DND-41 (cell line): Measurements from ENCODE around the gene FAM163B.

Experiments used
- ATAC-seq: fragments of 200-7000 bp; cut with Tn5 transposase; 3 replicates; pipeline ENCODE4 v1.9.1; 2021; ENCODE audit warnings: low read depth; ENCODE audit not compliant: insufficient read depth
- DNase-seq: peaks from one replicate; pipeline ENCODE4 v3.0.0-alpha.2; 2020
- H2AFZ ChIP-seq: 2 replicates; pipeline ENCODE4 v1.6.0; 2012; ENCODE audit warnings: low read depth, low read length
- H3K27ac ChIP-seq: 2 replicates; pipeline ENCODE4 v1.5.1; 2012; ENCODE audit warnings: low read length, inconsistent platforms
- H3K27me3 ChIP-seq: fragments of 200-600 bp; sonication (generic); 2 replicates; pipeline ENCODE4 v1.6.0; 2012; ENCODE audit warnings: low read length, mild to moderate bottlenecking, inconsistent platforms; ENCODE audit not compliant: insufficient read depth, poor library complexity
- H3K36me3 ChIP-seq: 2 replicates; pipeline ENCODE4 v1.5.1; 2012; ENCODE audit warnings: low read length, inconsistent platforms; ENCODE audit not compliant: insufficient read depth
- H3K4me1 ChIP-seq: 2 replicates; pipeline ENCODE4 v1.5.1; 2012; ENCODE audit warnings: mild to moderate bottlenecking, low read length; ENCODE audit not compliant: insufficient read depth
- H3K4me2 ChIP-seq: 2 replicates; pipeline ENCODE4 v1.6.0; 2012; ENCODE audit warnings: mild to moderate bottlenecking, moderate library complexity, low read length, inconsistent platforms; ENCODE audit not compliant: insufficient read depth
- H3K4me3 ChIP-seq, 2 experiments: fragments of 200-600 bp in 1 of 2; shearing (Covaris generic) in 1 of 2; 2 replicates each; pipeline ENCODE4 v1.5.1; 2012 to 2016; ENCODE audit warnings: inconsistent platforms in 2 of 2, low read length in 2 of 2, mild to moderate bottlenecking in 2 of 2, low read depth in 1 of 2, moderate library complexity in 1 of 2
- H3K79me2 ChIP-seq: 2 replicates; pipeline ENCODE4 v1.6.0; 2012; ENCODE audit warnings: low read length, inconsistent platforms; ENCODE audit not compliant: insufficient read depth
- H3K9ac ChIP-seq: 2 replicates; pipeline ENCODE4 v1.6.0; 2012; ENCODE audit warnings: low read depth, mild to moderate bottlenecking, inconsistent platforms, low read length, moderate library complexity
- H3K9me3 ChIP-seq: 2 replicates; pipeline ENCODE4 v1.5.1; 2012; ENCODE audit warnings: low read length, moderate library complexity, mild to moderate bottlenecking, inconsistent platforms; ENCODE audit not compliant: insufficient read depth, severe bottlenecking
- H4K20me1 ChIP-seq: 2 replicates; pipeline ENCODE4 v1.6.0; 2012; ENCODE audit warnings: low read length; ENCODE audit not compliant: insufficient read depth
- CTCF ChIP-seq: IDR thresholded peaks from 2 replicates; pipeline ENCODE4 v1.5.1; 2012; ENCODE audit warnings: borderline replicate concordance, low read length, moderate library complexity, mild to moderate bottlenecking; ENCODE audit not compliant: poor library complexity, severe bottlenecking; ENCODE audit errors: extremely low read depth
- EZH2 ChIP-seq: IDR thresholded peaks from 3 replicates; pipeline ENCODE4 v1.6.1; 2012; ENCODE audit warnings: borderline replicate concordance, low read depth, mild to moderate bottlenecking, moderate library complexity, low read length, inconsistent platforms; ENCODE audit not compliant: severe bottlenecking

Gene FAM163B

GRCh38 chr9:133528876-133529241 is 80.3 kb downstream of the FAM163B start:
- Histone ChIP-seq H3K4me1 (0 out of 2 replicates have a peak, but pooled peaks cover under 1% of the 10 kb centered on the region), H3K27me3 (peaks cover 27% of the 10 kb centered on the region), H3K4me3 (no peak overlapping the region), H3K9me3 (no peaks in the 10 kb centered on the region), H3K79me2 (no peaks in the 10 kb centered on the region), H3K9ac (no peak overlapping the region), H4K20me1 (peaks cover 4% of the 10 kb centered on the region; the same call in 1 of the 2 replicates), H3K27ac (no peak overlapping the region), H3K4me2 (no peak overlapping the region), H2AFZ (no peak overlapping the region), H3K36me3 (no peaks in the 10 kb centered on the region)
- no peak for ATAC-seq
- TF ChIP-seq CTCF, result no peak
- TF ChIP-seq EZH2, result no peak
- DNase-seq, result no peak

- no peak overlapping the region for H3K4me2 ChIP-seq
- no peak overlapping the region for H3K4me3 ChIP-seq
- H2AFZ ChIP-seq, result no peak overlapping the region
Measured at GRCh38 chr9:133528001-133528875, 81.0 kb downstream of the FAM163B start.

GRCh38 chr9:133527444-133527920 is 81.7 kb downstream of the FAM163B start:
- Histone ChIP-seq H3K27me3 (peaks cover 17% of the 10 kb centered on the region), H3K27ac (no peak overlapping the region), H2AFZ (no peak overlapping the region), H3K36me3 (no peaks in the 10 kb centered on the region), H3K4me1 (no peaks in the 10 kb centered on the region), H3K4me3 (no peak overlapping the region), H3K4me2 (no peak overlapping the region), H3K9ac (no peak overlapping the region), H3K79me2 (no peaks in the 10 kb centered on the region), H3K9me3 (no peaks in the 10 kb centered on the region), H4K20me1 (0 out of 2 replicates have a peak, but pooled peaks cover 4% of the 10 kb centered on the region)
- TF ChIP-seq EZH2 (no peak), CTCF (no peak)
- ATAC-seq (no peak), DNase-seq (no peak)

More at GRCh38 chr9:133528001-133528875, 81.0 kb downstream of the FAM163B start:
- Histone ChIP-seq H3K4me1 (no peaks in the 10 kb centered on the region), H3K27ac (no peak overlapping the region), H3K27me3 (peaks cover 21% of the 10 kb centered on the region), H3K36me3 (no peaks in the 10 kb centered on the region), H3K9ac (no peak overlapping the region), H4K20me1 (peaks cover 4% of the 10 kb centered on the region; the same call in 1 of the 2 replicates), H3K9me3 (no peaks in the 10 kb centered on the region), H3K79me2 (no peaks in the 10 kb centered on the region)
- no peak for ATAC-seq
- TF ChIP-seq CTCF, result no peak
- TF ChIP-seq EZH2, result no peak
- DNase-seq, result no peak
